ENCODE data around the gene EPS15.
"Not testable (repeated sequence)": the region's sequence is repeated elsewhere in the genome, so short reads cannot be mapped to it uniquely, and the experiment has no call there.

Gene EPS15

GRCh38 chr1:51392241-51392640, 126.8 kb downstream of the EPS15 start:
- H3K9me3 ChIP-seq (ENCODE audit: control insufficient read depth in 1 of 2, low read length in 2 of 2), result no peaks in the 10 kb centered on the region
- no peak overlapping the region for H3K27ac ChIP-seq (ENCODE audit: low read length)
- H3K4me1 ChIP-seq (ENCODE audit: control insufficient read depth in 1 of 2, insufficient read depth in 2 of 2, low read length in 2 of 2), result no peaks in the 10 kb centered on the region
- no peaks in the 10 kb centered on the region for H3K27me3 ChIP-seq (ENCODE audit: low read depth, low read length)
- H3K4me3 ChIP-seq (ENCODE audit: low read depth in 1 of 2, low read length in 2 of 2), result no peak overlapping the region
- peaks cover 24 to 29% of the 10 kb centered on the region in 2 donors for H3K36me3 ChIP-seq (ENCODE audit: control insufficient read depth in 1 of 2, insufficient read depth in 2 of 2, low read length in 2 of 2)

- H3K4me1 ChIP-seq (ENCODE audit: control insufficient read depth in 1 of 2, insufficient read depth in 2 of 2, low read length in 2 of 2); H3K27me3 ChIP-seq (ENCODE audit: low read depth, low read length); H3K4me3 ChIP-seq (ENCODE audit: low read depth in 1 of 2, low read length in 2 of 2); H3K9me3 ChIP-seq (ENCODE audit: control insufficient read depth in 1 of 2, low read length in 2 of 2); H3K27ac ChIP-seq (ENCODE audit: low read length): not testable (repeated sequence)
- peaks cover 24 to 25% of the 10 kb centered on the region in 2 donors for H3K36me3 ChIP-seq (ENCODE audit: control insufficient read depth in 1 of 2, insufficient read depth in 2 of 2, low read length in 2 of 2)
Observed at GRCh38 chr1:51390641-51391040, 128.4 kb downstream of the EPS15 start.

GRCh38 chr1:51387288-51387687, 131.8 kb downstream of the EPS15 start:
- H3K27ac ChIP-seq (ENCODE audit: low read length), result not testable (repeated sequence)
- H3K36me3 ChIP-seq (ENCODE audit: control insufficient read depth in 1 of 2, insufficient read depth in 2 of 2, low read length in 2 of 2), result peaks cover 19 to 41% of the 10 kb centered on the region in 2 donors

GRCh38 chr1:51386259-51386658, 132.8 kb downstream of the EPS15 start:
- H3K4me3 ChIP-seq (ENCODE audit: low read depth in 1 of 2, low read length in 2 of 2); H3K27me3 ChIP-seq (ENCODE audit: low read depth, low read length); H3K4me1 ChIP-seq (ENCODE audit: control insufficient read depth in 1 of 2, insufficient read depth in 2 of 2, low read length in 2 of 2); H3K9me3 ChIP-seq (ENCODE audit: control insufficient read depth in 1 of 2, low read length in 2 of 2); H3K27ac ChIP-seq (ENCODE audit: low read length): not testable (repeated sequence)
- H3K36me3 ChIP-seq (ENCODE audit: control insufficient read depth in 1 of 2, insufficient read depth in 2 of 2, low read length in 2 of 2), result peaks cover 10 to 34% of the 10 kb centered on the region in 2 donors

More at GRCh38 chr1:51387288-51387687, 131.8 kb downstream of the EPS15 start:
- H3K27me3 ChIP-seq (ENCODE audit: low read depth, low read length); H3K4me3 ChIP-seq (ENCODE audit: low read depth in 1 of 2, low read length in 2 of 2); H3K4me1 ChIP-seq (ENCODE audit: control insufficient read depth in 1 of 2, insufficient read depth in 2 of 2, low read length in 2 of 2); H3K9me3 ChIP-seq (ENCODE audit: control insufficient read depth in 1 of 2, low read length in 2 of 2): not testable (repeated sequence)

GRCh38 chr1:51385776-51386175, 133.3 kb downstream of the EPS15 start:
- peaks cover 10 to 34% of the 10 kb centered on the region in 2 donors for H3K36me3 ChIP-seq (ENCODE audit: control insufficient read depth in 1 of 2, insufficient read depth in 2 of 2, low read length in 2 of 2)
- H3K9me3 ChIP-seq (ENCODE audit: control insufficient read depth in 1 of 2, low read length in 2 of 2), result peaks cover 5 to 6% of the 10 kb centered on the region in 2 donors
- no peaks in the 10 kb centered on the region for H3K27me3 ChIP-seq (ENCODE audit: low read depth, low read length)
- no peak overlapping the region for H3K4me3 ChIP-seq (ENCODE audit: low read depth in 1 of 2, low read length in 2 of 2)
- H3K27ac ChIP-seq (ENCODE audit: low read length), result no peak overlapping the region
- no peaks in the 10 kb centered on the region for H3K4me1 ChIP-seq (ENCODE audit: control insufficient read depth in 1 of 2, insufficient read depth in 2 of 2, low read length in 2 of 2)

GRCh38 chr1:51381964-51382363, 137.1 kb downstream of the EPS15 start:
- peaks cover 17 to 45% of the 10 kb centered on the region in 2 donors for H3K36me3 ChIP-seq (ENCODE audit: control insufficient read depth in 1 of 2, insufficient read depth in 2 of 2, low read length in 2 of 2)
- H3K4me3 ChIP-seq (ENCODE audit: low read depth in 1 of 2, low read length in 2 of 2), result no peak overlapping the region
- H3K4me1 ChIP-seq (ENCODE audit: control insufficient read depth in 1 of 2, insufficient read depth in 2 of 2, low read length in 2 of 2), result no peaks in the 10 kb centered on the region
- H3K27me3 ChIP-seq (ENCODE audit: low read depth, low read length), result no peaks in the 10 kb centered on the region
- peaks cover 5 to 6% of the 10 kb centered on the region in 2 donors for H3K9me3 ChIP-seq (ENCODE audit: control insufficient read depth in 1 of 2, low read length in 2 of 2)
- no peak overlapping the region for H3K27ac ChIP-seq (ENCODE audit: low read length)

GRCh38 chr1:51380936-51381335, 138.1 kb downstream of the EPS15 start:
- H3K27ac ChIP-seq (ENCODE audit: low read length), result no peak overlapping the region
- H3K4me3 ChIP-seq (ENCODE audit: low read depth in 1 of 2, low read length in 2 of 2), result no peak overlapping the region
- peaks cover 19 to 41% of the 10 kb centered on the region in 2 donors for H3K36me3 ChIP-seq (ENCODE audit: control insufficient read depth in 1 of 2, insufficient read depth in 2 of 2, low read length in 2 of 2)
- no peaks in the 10 kb centered on the region for H3K27me3 ChIP-seq (ENCODE audit: low read depth, low read length)
- no peaks in the 10 kb centered on the region for H3K4me1 ChIP-seq (ENCODE audit: control insufficient read depth in 1 of 2, insufficient read depth in 2 of 2, low read length in 2 of 2)
- peaks cover 5 to 6% of the 10 kb centered on the region in 2 donors for H3K9me3 ChIP-seq (ENCODE audit: control insufficient read depth in 1 of 2, low read length in 2 of 2)

GRCh38 chr1:51378871-51379270, 140.2 kb downstream of the EPS15 start:
- peaks cover 0 to 6% of the 10 kb centered on the region in 2 donors for H3K9me3 ChIP-seq (ENCODE audit: control insufficient read depth in 1 of 2, low read length in 2 of 2)
- no peaks in the 10 kb centered on the region for H3K4me1 ChIP-seq (ENCODE audit: control insufficient read depth in 1 of 2, insufficient read depth in 2 of 2, low read length in 2 of 2)
- no peak overlapping the region for H3K27ac ChIP-seq (ENCODE audit: low read length)
- H3K36me3 ChIP-seq (ENCODE audit: control insufficient read depth in 1 of 2, insufficient read depth in 2 of 2, low read length in 2 of 2), result peaks cover 19 to 20% of the 10 kb centered on the region in 2 donors
- H3K27me3 ChIP-seq (ENCODE audit: low read depth, low read length), result no peaks in the 10 kb centered on the region
- H3K4me3 ChIP-seq (ENCODE audit: low read depth in 1 of 2, low read length in 2 of 2), result no peak overlapping the region

GRCh38 chr1:51373898-51374297, 145.2 kb downstream of the EPS15 start:
- Histone ChIP-seq H3K27ac (ENCODE audit: low read length) (no peak overlapping the region), H3K9me3 (ENCODE audit: control insufficient read depth in 1 of 2, low read length in 2 of 2) (no peaks in the 10 kb centered on the region), H3K4me3 (ENCODE audit: low read depth in 1 of 2, low read length in 2 of 2) (no peak overlapping the region), H3K27me3 (ENCODE audit: low read depth, low read length) (no peaks in the 10 kb centered on the region), H3K36me3 (ENCODE audit: control insufficient read depth in 1 of 2, insufficient read depth in 2 of 2, low read length in 2 of 2) (peaks cover 23 to 25% of the 10 kb centered on the region in 2 donors), H3K4me1 (ENCODE audit: control insufficient read depth in 1 of 2, insufficient read depth in 2 of 2, low read length in 2 of 2) (no peaks in the 10 kb centered on the region)

GRCh38 chr1:51372561-51372960, 146.5 kb downstream of the EPS15 start:
- no peaks in the 10 kb centered on the region for H3K27me3 ChIP-seq (ENCODE audit: low read depth, low read length)
- no peaks in the 10 kb centered on the region for H3K9me3 ChIP-seq (ENCODE audit: control insufficient read depth in 1 of 2, low read length in 2 of 2)
- H3K27ac ChIP-seq (ENCODE audit: low read length), result no peak overlapping the region
- no peaks in the 10 kb centered on the region for H3K4me1 ChIP-seq (ENCODE audit: control insufficient read depth in 1 of 2, insufficient read depth in 2 of 2, low read length in 2 of 2)
- H3K36me3 ChIP-seq (ENCODE audit: control insufficient read depth in 1 of 2, insufficient read depth in 2 of 2, low read length in 2 of 2), result peaks cover 22 to 24% of the 10 kb centered on the region in 2 donors
- no peak overlapping the region for H3K4me3 ChIP-seq (ENCODE audit: low read depth in 1 of 2, low read length in 2 of 2)

GRCh38 chr1:51369171-51369570, 149.9 kb downstream of the EPS15 start:
- peaks cover 24 to 38% of the 10 kb centered on the region in 2 donors for H3K36me3 ChIP-seq (ENCODE audit: control insufficient read depth in 1 of 2, insufficient read depth in 2 of 2, low read length in 2 of 2)
- no peak overlapping the region for H3K4me3 ChIP-seq (ENCODE audit: low read depth in 1 of 2, low read length in 2 of 2)
- H3K27ac ChIP-seq (ENCODE audit: low read length), result no peak overlapping the region

GRCh38 chr1:51365774-51366173, 153.3 kb downstream of the EPS15 start:
- peaks cover 12 to 35% of the 10 kb centered on the region in 2 donors for H3K36me3 ChIP-seq (ENCODE audit: control insufficient read depth in 1 of 2, insufficient read depth in 2 of 2, low read length in 2 of 2)

More at GRCh38 chr1:51369171-51369570, 149.9 kb downstream of the EPS15 start:
- Histone ChIP-seq H3K27me3 (ENCODE audit: low read depth, low read length) (no peaks in the 10 kb centered on the region), H3K4me1 (ENCODE audit: control insufficient read depth in 1 of 2, insufficient read depth in 2 of 2, low read length in 2 of 2) (no peaks in the 10 kb centered on the region), H3K9me3 (ENCODE audit: control insufficient read depth in 1 of 2, low read length in 2 of 2) (no peaks in the 10 kb centered on the region)

More at GRCh38 chr1:51365774-51366173, 153.3 kb downstream of the EPS15 start:
- Histone ChIP-seq H3K9me3 (ENCODE audit: control insufficient read depth in 1 of 2, low read length in 2 of 2) (no peaks in the 10 kb centered on the region), H3K4me3 (ENCODE audit: low read depth in 1 of 2, low read length in 2 of 2) (no peak overlapping the region), H3K4me1 (ENCODE audit: control insufficient read depth in 1 of 2, insufficient read depth in 2 of 2, low read length in 2 of 2) (no peaks in the 10 kb centered on the region), H3K27ac (ENCODE audit: low read length) (no peak overlapping the region), H3K27me3 (ENCODE audit: low read depth, low read length) (no peaks in the 10 kb centered on the region)

Data from muscle layer of duodenum (tissue), 2 donors.